VCaP (cell line): ENCODE results near the gene RNF150.

ENCODE experiments used
- H3K27ac ChIP-seq: fragments of 450-650 bp; 2 replicates; pipeline ENCODE4 v1.5.1; 2017
- CTCF ChIP-seq: fragments of 450-650 bp; conservative IDR thresholded peaks from 2 replicates; pipeline ENCODE4 v1.5.1; 2017; ENCODE audit warnings: mild to moderate bottlenecking, moderate library complexity

RNF150 gene

GRCh38 chr4:141130947-141131605 lies 2.2 kb downstream of the RNF150 start:
- TF ChIP-seq CTCF = no peak
- H3K27ac ChIP-seq = no peak overlapping the region

- no peak overlapping the region for H3K27ac ChIP-seq
- no peak for TF ChIP-seq CTCF
Observed at GRCh38 chr4:141127884-141128283, 5.4 kb downstream of the RNF150 start.

GRCh38 chr4:141126769-141127168 lies 6.5 kb downstream of the RNF150 start:
- TF ChIP-seq CTCF = no peak

GRCh38 chr4:141124224-141124623 lies 9.0 kb downstream of the RNF150 start:
- TF ChIP-seq CTCF = no peak
- no peak overlapping the region for H3K27ac ChIP-seq

More at GRCh38 chr4:141126769-141127168, 6.5 kb downstream of the RNF150 start:
- no peak overlapping the region for H3K27ac ChIP-seq

- TF ChIP-seq CTCF = no peak
- no peak overlapping the region for H3K27ac ChIP-seq
Observed at GRCh38 chr4:141121768-141122454, 11.4 kb downstream of the RNF150 start.

GRCh38 chr4:141121101-141121500 lies 12.2 kb downstream of the RNF150 start:
- H3K27ac ChIP-seq = no peak overlapping the region
- TF ChIP-seq CTCF = no peak

GRCh38 chr4:141120036-141120593 lies 13.2 kb downstream of the RNF150 start:
- no peak overlapping the region for H3K27ac ChIP-seq
- no peak for TF ChIP-seq CTCF
